Activated CD4-positive, alpha-beta T cell treated with anti-CD3 and anti-CD28 coated beads, Interleukin-2, Interleukin-4, amounts not matched to agents 100 ng/mL and 50 ng/mL, durations not matched to agents 16 hours and 8 hours (primary cell): ENCODE measurements around the gene KIAA0513.

ENCODE experiments used
- DNase-seq: peaks from one replicate; pipeline ENCODE4 v3.0.0-alpha.2; 2020; ENCODE audit warnings: low spot score

Gene KIAA0513

DNA sequence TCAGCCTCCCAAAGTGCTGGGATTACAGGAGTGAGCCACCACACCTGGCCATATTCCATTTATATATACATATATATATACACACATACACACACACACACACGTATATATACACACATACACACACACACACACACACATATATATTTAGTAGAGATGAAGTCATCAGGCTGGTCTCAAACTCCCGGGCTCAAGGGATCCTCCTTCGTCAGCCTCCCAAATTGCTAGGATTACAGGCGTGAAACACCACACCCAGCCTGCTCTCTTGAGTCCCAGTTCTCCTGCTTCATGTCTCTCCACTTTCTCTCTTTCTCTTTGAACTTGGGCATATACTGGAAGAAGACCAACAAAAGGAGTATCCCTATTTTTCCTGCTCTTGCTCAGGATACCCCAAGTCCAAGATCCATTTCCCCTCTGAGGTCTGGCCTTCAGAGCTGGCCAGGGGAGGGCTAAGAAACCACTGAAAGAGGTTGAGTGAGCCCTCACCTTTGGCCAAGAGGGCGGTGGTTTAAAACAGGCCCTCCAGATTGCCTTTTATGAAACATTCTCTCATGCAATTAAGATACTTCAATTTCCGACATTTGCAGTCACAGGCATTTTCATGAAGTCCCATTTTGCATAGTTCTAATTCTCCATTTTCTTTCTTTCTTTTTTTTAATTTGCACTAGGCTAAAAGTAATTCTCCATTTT lies 46.8 kb downstream of the KIAA0513 start:
- no peak for DNase-seq

GRCh38 chr16:85075236-85075924 lies 47.8 kb downstream of the KIAA0513 start:
- DNase-seq, result no peak

DNA sequence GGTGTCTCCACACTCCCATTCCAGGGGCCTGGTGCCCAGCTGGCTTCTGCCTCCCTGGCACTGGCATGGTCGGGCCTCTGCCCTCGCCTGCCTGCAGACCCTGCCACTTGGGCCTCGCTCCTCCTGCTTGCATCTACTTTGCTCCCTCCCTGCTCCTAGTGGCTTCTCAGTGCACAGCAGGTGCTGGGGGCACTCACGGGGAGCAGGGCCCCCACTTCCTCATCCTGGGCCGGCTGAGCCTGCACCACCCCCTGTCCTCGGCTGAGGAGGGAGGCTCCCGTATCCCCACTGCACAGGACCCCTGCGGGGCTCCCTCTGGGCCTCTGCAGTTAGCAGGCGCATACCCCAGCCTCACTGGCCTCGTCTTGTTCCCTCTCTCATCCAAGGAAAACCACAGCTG lies 49.4 kb downstream of the KIAA0513 start:
- DNase-seq, result no peak

- no peak for DNase-seq
These were observed 50.1 kb downstream of the KIAA0513 start for GRCh38 chr16:85077576-85078125.

DNA sequence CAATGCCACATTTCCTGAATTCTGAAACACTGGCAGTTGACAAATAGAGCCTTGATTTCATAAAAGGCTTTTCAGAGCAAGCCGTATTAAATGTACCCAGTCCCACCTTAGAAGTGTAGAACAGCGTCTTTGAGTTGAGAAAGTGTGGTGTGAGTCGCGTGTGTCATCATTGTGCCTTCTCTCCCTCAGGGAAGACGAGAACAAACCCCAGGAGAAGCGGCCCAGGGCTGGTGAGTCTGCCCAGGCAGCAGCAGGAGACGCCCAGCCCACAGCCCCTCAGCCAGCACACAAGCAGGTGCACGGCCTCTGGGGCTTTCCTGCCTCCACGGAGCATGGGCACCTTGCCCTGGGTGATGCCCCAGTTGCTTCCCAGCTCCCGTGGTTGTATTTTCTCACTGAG lies 50.6 kb downstream of the KIAA0513 start:
- DNase-seq, result no peak

DNA sequence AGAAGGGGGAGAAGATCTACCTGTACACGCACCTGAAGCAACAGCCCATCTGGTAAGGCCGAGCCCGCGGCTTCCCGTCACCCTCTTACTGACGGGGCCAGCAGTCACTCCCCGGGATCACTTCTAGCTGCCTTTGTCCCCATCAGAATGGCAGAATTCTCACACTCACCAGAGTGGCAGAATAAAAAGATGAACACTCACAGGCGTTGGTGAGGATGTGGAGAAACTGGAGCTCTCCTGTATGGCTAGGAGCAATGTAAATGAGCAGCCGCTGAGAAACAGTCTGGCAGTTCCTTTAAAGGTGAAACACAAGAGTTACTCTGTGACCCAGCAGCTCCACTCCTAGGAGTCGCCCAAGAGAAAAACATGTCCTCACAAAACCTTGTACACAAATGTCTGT lies 51.4 kb downstream of the KIAA0513 start:
- DNase-seq, result no peak

- DNase-seq, result no peak
These were observed 52.4 kb downstream of the KIAA0513 start for GRCh38 chr16:85079785-85080570.

DNA sequence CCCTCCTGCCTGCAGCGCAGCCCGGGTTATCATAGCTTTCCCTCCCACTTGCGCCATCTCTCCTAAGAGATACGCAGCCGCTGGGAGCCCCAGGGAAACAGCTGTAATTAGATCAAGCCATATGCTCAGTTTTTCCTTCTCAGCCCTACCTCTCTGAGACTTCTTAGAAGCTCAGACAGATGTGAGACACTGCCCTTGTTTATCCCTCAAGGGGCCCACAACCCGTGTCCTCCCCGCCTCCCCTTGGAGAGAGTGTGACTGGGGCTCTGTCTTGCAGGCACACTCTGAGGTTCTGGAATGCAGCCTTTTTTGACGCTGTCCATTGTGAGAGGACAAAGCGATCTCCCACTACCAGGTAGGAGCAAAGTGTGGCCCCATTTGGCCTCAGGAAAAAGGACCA lies 53.4 kb downstream of the KIAA0513 start:
- no peak for DNase-seq

DNA sequence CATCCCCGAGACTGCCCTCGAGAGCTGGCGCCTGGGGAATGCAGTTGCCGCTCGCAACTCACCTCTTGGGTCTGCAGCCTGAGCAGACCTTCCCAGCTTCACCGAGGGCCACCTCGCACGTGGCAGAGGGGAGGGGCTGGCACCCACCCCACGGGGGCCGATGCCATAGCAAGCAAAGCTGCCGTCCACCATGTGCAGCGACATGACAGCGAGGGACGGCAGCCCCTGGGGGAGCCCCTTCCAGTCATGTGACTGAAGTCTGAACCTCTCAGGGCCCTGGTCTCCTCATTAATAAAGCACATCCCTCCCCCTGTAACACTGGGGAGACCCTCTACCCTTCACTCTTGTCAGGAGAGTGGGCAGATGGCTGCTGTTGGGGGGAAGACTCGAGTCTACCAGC lies 54.2 kb downstream of the KIAA0513 start:
- DNase-seq, result no peak

- DNase-seq, result no peak
These were observed 54.8 kb downstream of the KIAA0513 start for GRCh38 chr16:85082173-85083050.

DNA sequence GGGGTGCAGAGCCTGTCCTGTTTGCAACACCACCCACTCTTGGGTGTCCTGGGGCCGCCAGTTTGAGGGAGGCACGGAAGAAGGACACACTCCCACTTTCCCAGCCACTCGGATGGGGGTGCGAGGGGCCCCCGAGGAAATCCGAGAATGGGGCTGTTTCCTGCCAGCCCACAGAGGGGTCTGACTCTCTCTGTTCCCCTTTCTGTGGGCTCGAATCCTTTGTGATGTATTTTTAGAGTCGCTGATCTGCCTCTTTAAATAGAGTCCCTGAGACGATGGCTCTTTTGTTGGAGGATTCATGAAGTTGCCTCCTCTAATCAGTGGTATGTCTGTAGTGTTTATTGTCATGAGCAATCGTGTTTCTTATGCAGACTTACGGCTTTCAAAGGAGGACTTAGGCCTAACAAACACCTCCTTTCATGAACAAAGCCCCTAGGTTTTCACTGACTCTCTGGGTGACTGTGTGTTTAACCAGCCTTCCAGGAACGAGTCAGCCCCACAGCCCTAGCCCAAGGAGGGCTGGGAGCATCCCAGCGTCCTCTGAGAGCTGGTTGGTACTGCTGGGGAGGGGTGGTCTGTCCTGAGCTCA lies 55.5 kb downstream of the KIAA0513 start:
- DNase-seq, result no peak

DNA sequence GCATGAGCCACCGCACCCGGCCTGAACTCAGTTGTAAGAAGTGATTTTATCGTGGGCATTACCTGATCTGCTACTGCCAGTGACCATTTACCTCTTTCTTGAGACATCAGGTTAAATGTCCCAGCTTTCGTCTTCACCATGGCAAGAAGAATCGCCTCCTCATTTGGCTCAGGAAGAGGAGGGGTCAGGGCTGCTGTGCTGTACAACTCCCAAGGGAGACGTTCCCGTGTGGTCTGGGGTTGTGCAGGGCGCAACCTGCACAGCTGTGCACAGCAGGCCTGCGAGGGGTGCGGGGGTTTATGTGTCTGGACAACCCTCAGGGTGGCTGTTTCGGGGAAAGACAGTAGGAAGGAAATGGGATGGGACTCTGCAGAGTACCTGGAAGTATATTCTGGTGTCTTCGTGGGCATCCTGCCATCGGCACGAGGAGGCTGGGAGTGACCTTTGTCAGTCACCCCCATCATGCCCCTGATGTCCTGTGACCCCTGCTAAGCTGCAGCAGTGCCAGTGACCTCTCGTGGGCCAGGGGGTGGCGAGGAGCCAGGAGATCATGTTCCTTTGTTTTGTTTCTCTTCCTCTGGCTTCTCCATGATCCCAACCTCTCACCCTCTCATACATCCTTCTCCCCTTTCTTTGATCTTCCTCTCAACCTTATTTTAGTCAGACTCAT lies 57.4 kb downstream of the KIAA0513 start:
- no peak for DNase-seq

DNA sequence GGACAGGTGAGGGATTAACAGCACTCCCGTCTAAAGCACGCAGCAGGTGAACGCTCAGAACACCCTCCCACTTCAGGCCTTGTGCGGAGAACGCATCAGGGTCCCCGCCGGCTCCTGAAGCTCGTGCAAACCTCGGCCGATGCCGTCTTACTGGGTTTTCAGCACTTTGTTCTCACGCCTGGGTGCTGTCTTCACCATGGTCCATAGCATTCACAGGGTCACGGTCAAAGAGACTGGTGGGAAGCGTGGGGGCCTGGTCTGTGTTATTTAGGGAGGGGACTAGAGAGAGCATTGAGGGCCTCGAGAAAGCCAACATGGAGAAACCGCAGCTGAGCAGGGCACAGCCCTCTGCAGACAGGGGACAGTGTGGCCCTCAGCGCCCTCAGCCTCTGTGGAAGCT lies 58.1 kb downstream of the KIAA0513 start:
- no peak for DNase-seq

DNA sequence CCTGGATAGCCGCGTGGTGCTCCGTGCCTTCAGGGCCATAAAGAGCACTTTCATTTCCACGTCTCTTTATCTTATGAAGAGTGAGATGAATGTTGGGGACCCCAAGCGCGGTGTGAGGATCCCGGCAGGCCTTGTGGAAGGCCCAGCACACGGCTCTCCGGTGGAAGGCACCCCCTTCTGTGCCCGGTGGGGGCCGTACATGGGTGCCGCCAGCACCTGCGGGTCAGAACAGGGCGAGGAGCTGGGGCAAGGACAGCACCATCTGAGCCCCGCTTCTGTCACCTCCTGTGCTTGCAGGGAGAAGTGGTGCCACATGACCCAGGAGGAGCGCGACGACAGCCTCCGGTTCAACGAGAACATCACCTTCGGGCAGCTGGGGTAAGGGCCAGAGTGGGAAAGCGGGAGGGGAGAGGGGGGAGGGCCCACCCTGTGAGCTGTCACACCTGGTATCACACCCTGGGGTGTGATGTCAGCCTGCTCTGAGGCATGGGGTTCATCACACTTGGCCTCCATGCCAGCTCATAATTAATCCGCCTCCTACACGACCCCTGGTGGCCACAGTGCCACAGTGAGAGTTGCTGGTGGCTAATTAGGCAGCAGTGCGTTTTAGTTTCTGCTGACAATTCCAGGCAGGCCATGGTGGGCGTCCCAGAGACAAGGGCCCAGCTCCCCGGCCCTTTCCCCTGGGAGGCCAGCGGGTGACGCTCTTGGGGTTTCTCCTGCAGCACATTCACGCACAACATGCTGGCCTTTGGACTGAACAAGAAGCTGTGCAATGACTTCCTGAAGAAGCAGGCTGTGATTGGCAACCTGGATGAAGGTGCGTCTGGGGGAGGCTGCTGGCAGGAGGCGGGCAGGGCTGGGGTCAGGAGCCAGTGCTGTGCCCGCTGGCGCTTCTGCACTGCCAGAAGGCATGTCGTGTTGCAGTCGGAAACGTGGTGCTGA lies 59.0 kb downstream of the KIAA0513 start:
- peak; percentile 75 for DNase-seq

DNA sequence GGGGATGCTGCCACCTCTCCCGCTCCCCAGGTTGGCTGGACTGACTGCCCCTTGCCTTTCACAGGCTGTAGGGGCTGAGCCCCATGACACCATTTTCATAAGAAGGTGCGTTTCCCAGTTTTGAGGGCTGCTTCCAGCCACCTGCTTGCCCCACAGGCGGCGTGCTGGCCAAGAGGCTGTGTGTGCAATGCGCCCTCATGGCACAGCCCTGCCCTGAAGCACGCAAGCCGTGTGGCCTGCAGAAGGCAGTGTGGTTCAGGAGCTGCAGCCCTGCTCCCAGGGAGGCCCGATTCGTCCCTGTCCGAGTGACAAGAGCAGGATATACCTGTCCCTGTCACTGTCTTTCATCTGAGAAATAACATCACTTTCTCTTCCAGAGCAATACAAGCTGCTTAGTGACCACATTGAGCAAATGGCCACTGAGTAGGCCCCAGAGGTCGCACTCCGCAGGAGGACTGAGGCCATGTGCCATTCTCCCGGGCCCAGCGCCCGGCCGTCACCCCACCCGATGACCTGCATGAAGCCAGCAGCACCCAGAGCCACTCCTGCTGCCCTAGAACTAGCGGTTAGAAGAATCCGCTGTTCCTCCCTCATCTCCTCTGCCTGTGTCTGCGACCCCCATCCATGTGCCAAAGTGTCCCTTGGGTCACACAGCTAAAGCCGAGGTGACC lies 60.4 kb downstream of the KIAA0513 start:
- no peak for DNase-seq

GRCh38 chr16:85088570-85089199 lies 61.1 kb downstream of the KIAA0513 start:
- no peak for DNase-seq

GRCh38 chr16:85089525-85089924 lies 61.9 kb downstream of the KIAA0513 start:
- no peak for DNase-seq

- no peak for DNase-seq
These were observed 62.6 kb downstream of the KIAA0513 start for GRCh38 chr16:85090181-85090580.
